GM21723 (cell line): ENCODE measurements around the gene ERF.

Experiments used
- ATAC-seq: cut with Tn5 transposase; IDR thresholded peaks from one replicate; pipeline ENCODE4 v1.9.1; 2021; ENCODE audit warnings: mild to moderate bottlenecking, moderate library complexity; ENCODE audit not compliant: unreplicated experiment

Gene ERF

GRCh38 chr19:42287017-42287826, 32.3 kb upstream of the ERF start:
- ATAC-seq: no peak

GRCh38 chr19:42286349-42287016, 31.6 kb upstream of the ERF start:
- ATAC-seq: no peak

- ATAC-seq: no peak
Measured at GRCh38 chr19:42285988-42286348, 31.0 kb upstream of the ERF start.

- ATAC-seq: no peak
Measured at GRCh38 chr19:42285541-42285941, 30.6 kb upstream of the ERF start.

GRCh38 chr19:42284591-42285341, 29.8 kb upstream of the ERF start:
- ATAC-seq: no peak

GRCh38 chr19:42284066-42284501, 29.2 kb upstream of the ERF start:
- ATAC-seq: peak; percentile 17

GRCh38 chr19:42283188-42284065, 28.5 kb upstream of the ERF start:
- ATAC-seq: peak; percentile 47

- ATAC-seq: no peak
Measured at GRCh38 chr19:42282819-42283187, 27.9 kb upstream of the ERF start.

GRCh38 chr19:42281827-42282762, 27.2 kb upstream of the ERF start:
- ATAC-seq: no peak

GRCh38 chr19:42281146-42281826, 26.4 kb upstream of the ERF start:
- no peak for ATAC-seq

- no peak for ATAC-seq
Measured at GRCh38 chr19:42280815-42281145, 25.9 kb upstream of the ERF start.

GRCh38 chr19:42279902-42280814, 25.2 kb upstream of the ERF start:
- ATAC-seq: peak; percentile 40

GRCh38 chr19:42279155-42279901, 24.4 kb upstream of the ERF start:
- ATAC-seq: no peak

- no peak for ATAC-seq
Measured at GRCh38 chr19:42278452-42279154, 23.7 kb upstream of the ERF start.

- ATAC-seq: no peak
Measured at GRCh38 chr19:42277821-42278451, 23.0 kb upstream of the ERF start.

GRCh38 chr19:42276821-42277220, 21.9 kb upstream of the ERF start:
- ATAC-seq: no peak
